ENCODE results near the gene MAGEA6. TPM values are rescaled to one million over a fixed set of nuclear protein-coding genes. Genes with fewer than 3 reads are reported as not detected.

The MAGEA6 gene
- total RNA-seq, 1 donor from 2014 or later = not detected

GRCh38 chrX:152733261-152733975, 36.1 kb downstream of the MAGEA6 start, which contains the start of the genes CSAG1 and MAGEA12:
Gene CSAG1 (minus strand): TSS chrX:152733721. CDS start chrX:152732460, 1,261 bp downstream.
Gene MAGEA12 (plus strand): TSS chrX:152733757. CDS start chrX:152736162, 2,405 bp downstream.
- no peak for DNase-seq

DNA sequence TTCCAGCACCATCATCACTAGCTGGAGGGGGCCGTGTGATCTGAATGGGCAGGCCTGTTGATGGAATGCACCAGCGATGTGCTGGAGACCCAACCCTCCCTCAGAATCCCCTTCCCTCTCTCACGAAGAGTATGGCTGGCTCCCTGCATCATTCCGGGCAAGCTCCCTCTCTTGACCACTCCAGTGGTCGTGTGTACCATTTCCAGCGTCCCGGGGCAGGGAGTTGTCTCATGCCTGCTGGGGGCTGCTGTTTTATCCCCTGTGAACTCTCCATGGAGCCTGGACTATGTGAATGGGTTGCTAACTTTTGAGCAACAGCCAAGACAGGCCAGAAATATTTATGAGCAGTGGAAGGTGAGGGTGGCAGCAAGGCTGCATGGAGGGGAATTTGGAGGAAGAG, 44.1 kb downstream of the MAGEA6 start:
- no peak for DNase-seq

Other genes starting within 250 kb of the MAGEA6 start
- gene GABRQ, start 131.8 kb downstream of the MAGEA6 start, total RNA-seq = 0.79 TPM
- not detected for gene MAGEA3, start 70.9 kb downstream of the MAGEA6 start, total RNA-seq
- not detected for gene CSAG2, start 60.4 kb downstream of the MAGEA6 start, total RNA-seq
- gene MAGEA2B, start 55.1 kb downstream of the MAGEA6 start, total RNA-seq = not detected
- not detected for gene CSAG1, start 36.0 kb downstream of the MAGEA6 start, total RNA-seq
- gene MAGEA12, start 35.9 kb downstream of the MAGEA6 start, total RNA-seq = not detected
- gene MAGEA2, start 15.8 kb downstream of the MAGEA6 start, total RNA-seq = not detected
- gene CSAG3, start 10.5 kb downstream of the MAGEA6 start, total RNA-seq = not detected
- 20.1 TPM for gene CETN2, start 61.1 kb upstream of the MAGEA6 start, total RNA-seq
- gene NSDHL, start 61.4 kb upstream of the MAGEA6 start, total RNA-seq = 11.3 TPM
- 17.7 TPM for gene ZNF185, start 128.4 kb upstream of the MAGEA6 start, total RNA-seq
- gene PNMA5, start 224.4 kb upstream of the MAGEA6 start, total RNA-seq = not detected